Measurements from ENCODE around the gene LGALS3. TPM values are rescaled to one million over a fixed set of nuclear protein-coding genes. Genes with fewer than 3 reads are reported as not detected.
A peak's percentile ranks its signal among the peaks of the same experiment; 100 is the strongest.
"Not testable (repeated sequence)": the region's sequence is repeated elsewhere in the genome, so short reads cannot be mapped to it uniquely, and the experiment has no call there.

LGALS3 gene
- total RNA-seq: 48.6 and 60.1 TPM in 2 replicates

- DNase-seq (ENCODE audit: low read depth, low spot score): no peak
Observed at GRCh38 chr14:55129086-55129427, at the start of gene LGALS3. TSS of gene LGALS3 (plus strand) at chr14:55129252. CDS start at chr14:55137374, 8,122 bp downstream.

- not testable (repeated sequence) for DNase-seq (ENCODE audit: low read depth, low spot score)
Observed at GRCh38 chr14:55079961-55080360, 49.1 kb upstream of the LGALS3 start.

- DNase-seq (ENCODE audit: low read depth, low spot score): no peak
Observed at GRCh38 chr14:55084401-55085059, 44.5 kb upstream of the LGALS3 start.

GRCh38 chr14:55085060-55085660 lies 43.9 kb upstream of the LGALS3 start:
- no peak for DNase-seq (ENCODE audit: low read depth, low spot score)

- DNase-seq (ENCODE audit: low read depth, low spot score): no peak
Observed at GRCh38 chr14:55086938-55087337, 42.1 kb upstream of the LGALS3 start.

- DNase-seq (ENCODE audit: low read depth, low spot score): no peak
Observed at GRCh38 chr14:55088356-55088755, 40.7 kb upstream of the LGALS3 start.

GRCh38 chr14:55092341-55092740 lies 36.7 kb upstream of the LGALS3 start:
- no peak for DNase-seq (ENCODE audit: low read depth, low spot score)

- DNase-seq (ENCODE audit: low read depth, low spot score): no peak
Observed at GRCh38 chr14:55094292-55095157, 34.5 kb upstream of the LGALS3 start.

- no peak for DNase-seq (ENCODE audit: low read depth, low spot score)
Observed at GRCh38 chr14:55097881-55098560, 31.0 kb upstream of the LGALS3 start.

- DNase-seq (ENCODE audit: low read depth, low spot score): no peak
Observed at GRCh38 chr14:55098561-55098898, 30.5 kb upstream of the LGALS3 start.

- no peak for DNase-seq (ENCODE audit: low read depth, low spot score)
Observed at GRCh38 chr14:55099756-55100155, 29.3 kb upstream of the LGALS3 start.

- no peak for DNase-seq (ENCODE audit: low read depth, low spot score)
Observed at GRCh38 chr14:55101698-55102097, 27.4 kb upstream of the LGALS3 start.

- DNase-seq (ENCODE audit: low read depth, low spot score): peak; percentile 99
Observed at GRCh38 chr14:55102141-55102621, 26.9 kb upstream of the LGALS3 start.

GRCh38 chr14:55103005-55103640 lies 25.9 kb upstream of the LGALS3 start:
- peak; percentile 52 for DNase-seq (ENCODE audit: low read depth, low spot score)

- DNase-seq (ENCODE audit: low read depth, low spot score): no peak
Observed at GRCh38 chr14:55103971-55104954, 24.8 kb upstream of the LGALS3 start.

GRCh38 chr14:55105991-55106390 lies 23.1 kb upstream of the LGALS3 start:
- no peak for DNase-seq (ENCODE audit: low read depth, low spot score)

GRCh38 chr14:55107766-55108554 lies 21.1 kb upstream of the LGALS3 start:
- peak; percentile 87 for DNase-seq (ENCODE audit: low read depth, low spot score)

GRCh38 chr14:55109836-55110235 lies 19.2 kb upstream of the LGALS3 start:
- DNase-seq (ENCODE audit: low read depth, low spot score): no peak

GRCh38 chr14:55111122-55111708 lies 17.8 kb upstream of the LGALS3 start:
- DNase-seq (ENCODE audit: low read depth, low spot score): no peak
